Tibial nerve (tissue), 4 donors: Measurements from ENCODE around the gene KLF11. TPM values are rescaled to one million over a fixed set of nuclear protein-coding genes. Genes with fewer than 3 reads are reported as not detected.

Source experiments
- DNase-seq, 2 donors: peaks; one replicate each; pipeline ENCODE4 v3.0.0-alpha.2; 2019; ENCODE audit warnings: low spot score in 2 of 2
- H3K27ac ChIP-seq, 4 donors: fragments of 200-600 bp; sonication (generic) in 3 of 4; one replicate each; pipeline ENCODE4 v1.5.1; 2017 to 2019; ENCODE audit warnings: mild to moderate bottlenecking in 1 of 4
- H3K27me3 ChIP-seq, 2 donors: fragments of 200-600 bp; sonication (generic) in 1 of 2; one replicate each; pipeline versions ENCODE4 v1.5.1 to v1.6.0; 2017 to 2019
- H3K36me3 ChIP-seq, 3 donors: fragments of 200-600 bp; sonication (generic); one replicate each; pipeline ENCODE4 v1.5.1; 2018 to 2019
- H3K4me1 ChIP-seq, 4 donors: fragments of 200-600 bp; sonication (generic) in 3 of 4; one replicate each; pipeline ENCODE4 v1.5.1; 2017 to 2019
- H3K4me3 ChIP-seq, 4 donors: fragments of 200-600 bp; sonication (generic) in 3 of 4; one replicate each; pipeline ENCODE4 v1.5.1; 2017 to 2019; ENCODE audit warnings: mild to moderate bottlenecking in 1 of 4, moderate library complexity in 1 of 4
- H3K9me3 ChIP-seq, 4 donors: fragments of 200-600 bp; sonication (generic) in 3 of 4; one replicate each; pipeline ENCODE4 v1.5.1; 2017 to 2019
- EP300 ChIP-seq, 2 donors: sonication (generic); formaldehyde crosslinking; IDR thresholded peaks; one replicate each; pipeline ENCODE4 v1.6.1; 2017; ENCODE audit warnings: antibody characterized with exemption in 2 of 2, mild to moderate bottlenecking in 1 of 2
- POLR2A ChIP-seq, 2 donors: fragments of 450-650 bp; IDR thresholded peaks; one replicate each; pipeline ENCODE4 v1.6.1; 2017; ENCODE audit warnings: antibody characterized with exemption in 2 of 2, mild to moderate bottlenecking in 2 of 2, moderate library complexity in 2 of 2
- WGBS, 2 donors: methylation state at CpG; one replicate each; pipeline ENCODE4 v1.1.5; 2018; 5-methylcytosine and 5-hydroxymethylcytosine counted together
- total RNA-seq, 4 donors: library from RNA; depleted of rRNA; stranded (reverse); fragments of >200 nt; gene quantifications; one replicate each; pipeline ENCODE4 v1.1.0, GENCODE V29; 2016
- TF ChIP-seq, protein P1 (sequence below), 5 experiments: fragments of 200-600 bp in 3 of 5; fragments of 450-650 bp in 2 of 5; sonication (generic) in 3 of 5; IDR thresholded peaks; one replicate each; pipeline ENCODE4 v1.5.1; 2016 to 2019; ENCODE audit warnings: antibody characterized with exemption in 5 of 5, mild to moderate bottlenecking in 3 of 5, moderate library complexity in 2 of 5

Gene KLF11
- total RNA-seq, 4 donors from 2014 or later, result 17.1 to 23.7 (median 20.9) TPM

DNA sequence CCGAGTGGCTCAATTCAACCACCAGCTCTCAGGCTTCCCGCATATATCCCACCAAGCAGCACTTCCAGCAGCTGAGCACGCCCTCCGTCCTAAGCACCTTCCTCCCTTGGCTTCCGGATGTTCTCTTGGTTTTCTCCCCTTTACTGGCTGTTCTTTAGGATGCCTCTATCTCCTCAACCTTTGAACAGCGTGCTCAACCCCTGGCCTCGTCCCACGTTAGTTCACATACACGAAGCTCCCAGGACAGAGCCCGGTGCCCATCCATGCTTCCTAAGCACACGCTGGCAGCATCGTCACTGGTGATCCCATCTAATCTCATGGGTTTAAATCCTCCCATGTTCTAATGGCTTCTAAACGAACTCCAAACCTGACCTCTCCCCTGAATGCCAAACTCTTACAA, 33.2 kb downstream of the KLF11 start:
- no peaks in the 10 kb centered on the region for H3K36me3 ChIP-seq
- 83 to 87% methylated on average over 13 of the region's 13 CpGs for WGBS, 2 donors
- no peaks in the 10 kb centered on the region for H3K9me3 ChIP-seq
- no peak overlapping the region for H3K27ac ChIP-seq
- no peak overlapping the region for H3K4me3 ChIP-seq
- DNase-seq, result no peak
- peaks cover 0 to 18% of the 10 kb centered on the region in 2 donors for H3K27me3 ChIP-seq
- peaks cover 0 to 46% (median 12%) of the 10 kb centered on the region in 4 donors for H3K4me1 ChIP-seq
- TF ChIP-seq EP300 (IDR thresholded peaks at IDR 0.05), result no peak
- TF ChIP-seq POLR2A (IDR thresholded peaks at IDR 0.05), result no peak
- TF ChIP-seq, protein P1, sequence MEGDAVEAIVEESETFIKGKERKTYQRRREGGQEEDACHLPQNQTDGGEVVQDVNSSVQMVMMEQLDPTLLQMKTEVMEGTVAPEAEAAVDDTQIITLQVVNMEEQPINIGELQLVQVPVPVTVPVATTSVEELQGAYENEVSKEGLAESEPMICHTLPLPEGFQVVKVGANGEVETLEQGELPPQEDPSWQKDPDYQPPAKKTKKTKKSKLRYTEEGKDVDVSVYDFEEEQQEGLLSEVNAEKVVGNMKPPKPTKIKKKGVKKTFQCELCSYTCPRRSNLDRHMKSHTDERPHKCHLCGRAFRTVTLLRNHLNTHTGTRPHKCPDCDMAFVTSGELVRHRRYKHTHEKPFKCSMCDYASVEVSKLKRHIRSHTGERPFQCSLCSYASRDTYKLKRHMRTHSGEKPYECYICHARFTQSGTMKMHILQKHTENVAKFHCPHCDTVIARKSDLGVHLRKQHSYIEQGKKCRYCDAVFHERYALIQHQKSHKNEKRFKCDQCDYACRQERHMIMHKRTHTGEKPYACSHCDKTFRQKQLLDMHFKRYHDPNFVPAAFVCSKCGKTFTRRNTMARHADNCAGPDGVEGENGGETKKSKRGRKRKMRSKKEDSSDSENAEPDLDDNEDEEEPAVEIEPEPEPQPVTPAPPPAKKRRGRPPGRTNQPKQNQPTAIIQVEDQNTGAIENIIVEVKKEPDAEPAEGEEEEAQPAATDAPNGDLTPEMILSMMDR (IDR thresholded peaks at IDR 0.05), result no peak

DNA sequence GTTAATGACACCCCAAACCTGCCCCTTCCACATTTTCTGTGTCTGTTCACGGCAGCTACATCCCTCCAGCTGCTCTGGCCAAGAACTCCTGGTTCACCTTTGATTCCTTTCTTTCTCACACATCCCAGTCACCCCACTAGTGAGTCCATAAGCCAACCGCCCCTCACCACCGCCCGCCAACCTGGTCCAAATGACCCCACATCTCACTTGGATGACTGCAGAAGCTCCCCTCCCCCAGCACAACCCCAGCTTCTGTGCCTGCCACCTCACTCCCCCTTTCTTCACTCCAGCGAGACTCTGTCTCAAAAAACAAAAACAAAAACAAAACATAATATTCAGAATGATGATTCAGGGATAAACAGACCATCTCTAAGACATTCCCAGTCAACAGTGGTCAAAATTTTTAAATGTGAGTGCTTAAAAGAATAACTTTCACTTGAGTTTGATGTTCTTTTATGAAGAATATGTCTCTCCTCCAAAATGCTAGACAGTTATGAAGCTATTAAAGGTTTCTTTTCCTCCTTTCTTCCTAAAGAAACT, 33.7 kb downstream of the KLF11 start:
- no peak overlapping the region for H3K27ac ChIP-seq
- no peak for DNase-seq
- H3K9me3 ChIP-seq, result no peaks in the 10 kb centered on the region
- H3K4me3 ChIP-seq, result no peak overlapping the region
- peaks cover 0 to 46% (median 12%) of the 10 kb centered on the region in 4 donors for H3K4me1 ChIP-seq
- H3K36me3 ChIP-seq, result no peaks in the 10 kb centered on the region
- 83 to 91% methylated on average over 5 of the region's 5 CpGs for WGBS, 2 donors
- peaks cover 0 to 24% of the 10 kb centered on the region in 2 donors for H3K27me3 ChIP-seq
- TF ChIP-seq POLR2A (IDR thresholded peaks at IDR 0.05), result no peak
- TF ChIP-seq, protein P1 (IDR thresholded peaks at IDR 0.05), result no peak
- TF ChIP-seq EP300 (IDR thresholded peaks at IDR 0.05), result no peak

DNA sequence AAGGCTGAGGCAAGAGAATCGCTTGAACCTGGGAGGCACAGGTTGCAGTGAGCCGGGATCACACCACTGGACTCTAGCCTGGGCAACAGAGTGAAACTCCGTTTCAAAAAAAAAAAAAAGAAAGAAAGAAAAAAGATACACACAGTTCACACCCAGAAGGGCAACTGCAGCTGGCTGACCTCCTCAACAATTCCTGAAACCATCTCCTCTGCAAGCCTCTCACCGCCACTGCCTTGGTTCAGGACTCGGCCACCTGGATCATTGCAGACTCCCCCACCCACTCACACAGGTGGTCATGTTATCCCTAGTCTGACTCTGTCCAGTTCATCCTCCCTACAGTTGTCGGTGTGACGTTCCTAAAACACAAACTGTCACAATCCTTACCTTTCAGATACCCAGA, 34.7 kb downstream of the KLF11 start:
- H3K4me1 ChIP-seq, result peaks cover 0 to 37% (median 8%) of the 10 kb centered on the region in 4 donors
- TF ChIP-seq EP300 (IDR thresholded peaks at IDR 0.05) (no peak), POLR2A (IDR thresholded peaks at IDR 0.05) (no peak)
- TF ChIP-seq, protein P1 (IDR thresholded peaks at IDR 0.05), result no peak
- H3K27ac ChIP-seq, result no peak overlapping the region
- no peak overlapping the region for H3K4me3 ChIP-seq
- no peak for DNase-seq
- H3K9me3 ChIP-seq, result no peaks in the 10 kb centered on the region
- peaks cover 0 to 33% of the 10 kb centered on the region in 2 donors for H3K27me3 ChIP-seq
- WGBS, 2 donors, result 63 to 70% methylated on average over 7 of the region's 7 CpGs
- no peaks in the 10 kb centered on the region for H3K36me3 ChIP-seq

DNA sequence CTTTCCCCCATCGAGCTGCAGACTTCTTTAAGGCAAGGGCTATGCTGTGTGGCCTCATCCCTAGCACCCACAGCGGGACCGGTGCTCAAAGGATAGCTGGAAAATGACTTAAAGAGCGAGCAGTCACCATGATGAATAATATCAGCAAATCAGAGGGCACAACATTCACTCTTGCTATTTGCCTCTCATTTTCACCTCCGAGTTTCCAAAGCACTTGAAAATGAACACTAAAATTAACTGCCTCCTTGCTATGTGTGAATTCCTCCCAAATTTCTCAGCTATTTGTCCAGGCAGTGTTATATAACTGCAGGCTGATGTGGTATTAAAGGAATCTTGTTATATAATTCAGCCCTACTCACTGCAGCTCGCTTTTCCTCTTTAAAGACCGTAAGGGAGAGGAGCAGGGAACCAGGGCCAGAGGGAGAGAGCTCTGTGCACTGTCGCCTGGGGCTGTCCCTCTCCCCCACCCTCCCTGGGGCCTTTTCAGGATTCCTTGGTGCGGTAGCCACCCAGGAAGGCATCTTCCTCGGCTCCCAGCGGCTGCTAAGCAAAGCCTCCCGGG, 35.4 kb downstream of the KLF11 start:
- peak overlapping the region; percentile 68 to 88 (median 71) for H3K27ac ChIP-seq
- TF ChIP-seq, protein P1 (IDR thresholded peaks at IDR 0.05), result no peak
- TF ChIP-seq EP300 (IDR thresholded peaks at IDR 0.05) (no peak), POLR2A (IDR thresholded peaks at IDR 0.05) (no peak)
- H3K9me3 ChIP-seq, result no peaks in the 10 kb centered on the region
- peaks cover 0 to 33% (median 8%) of the 10 kb centered on the region in 4 donors for H3K4me1 ChIP-seq
- peak overlapping the region in 3 of 4 donors; percentile 38 to 68 (median 55) for H3K4me3 ChIP-seq
- peaks cover 0 to 39% of the 10 kb centered on the region in 2 donors for H3K27me3 ChIP-seq
- no peak for DNase-seq
- 15% methylated on average over 12 of the region's 12 CpGs for WGBS, 2 donors
- no peaks in the 10 kb centered on the region for H3K36me3 ChIP-seq

DNA sequence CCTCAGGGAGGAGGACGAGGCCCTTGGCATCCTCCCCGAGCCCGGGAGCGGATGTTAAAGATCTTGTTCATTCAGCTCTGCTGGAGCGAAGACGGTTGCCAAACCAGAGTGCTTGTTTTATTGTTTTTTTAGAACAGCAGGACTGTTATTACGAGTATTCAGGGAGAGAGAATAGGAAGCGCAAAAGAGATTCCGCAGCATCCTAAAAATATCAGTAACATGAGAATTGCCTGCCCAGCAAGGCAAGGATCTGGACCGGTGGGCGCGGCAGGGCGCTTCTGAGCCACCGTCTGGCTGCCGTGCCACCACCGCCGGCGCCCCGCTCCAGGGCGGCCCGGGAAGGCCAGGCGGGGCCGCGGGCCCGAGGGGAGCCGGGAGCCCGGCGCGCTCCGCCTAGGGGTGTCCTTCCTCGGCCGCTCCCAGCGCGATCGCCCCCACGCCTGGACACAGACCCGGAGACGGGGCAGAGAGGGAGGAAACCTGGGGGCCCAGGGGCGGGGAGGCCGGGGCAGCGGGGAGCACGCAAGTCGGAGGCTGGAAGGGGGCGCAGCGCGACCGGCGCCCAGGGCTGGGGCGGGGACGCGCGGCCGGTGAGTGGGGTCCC, 36.0 kb downstream of the KLF11 start:
- Histone ChIP-seq H3K36me3 (no peaks in the 10 kb centered on the region), H3K27me3 (peaks cover 0 to 44% of the 10 kb centered on the region in 2 donors), H3K4me3 (peak overlapping the region in 3 of 4 donors; percentile 38 to 68 (median 55)), H3K9me3 (no peaks in the 10 kb centered on the region), H3K27ac (peak overlapping the region; percentile 68 to 88 (median 71)), H3K4me1 (peaks cover 0 to 33% (median 8%) of the 10 kb centered on the region in 4 donors)
- DNase-seq, result peak in 1 of 2 donors; percentile 32
- TF ChIP-seq, protein P1 (IDR thresholded peaks at IDR 0.05), result no peak
- no peak for TF ChIP-seq POLR2A (IDR thresholded peaks at IDR 0.05)
- no peak for TF ChIP-seq EP300 (IDR thresholded peaks at IDR 0.05)
- WGBS, 2 donors, result 0 to 2% methylated on average over 12 to 47 of the region's 53 CpGs
